Thoracic aorta (tissue), 2 donors: ENCODE results near the gene INSYN2A. TPM values are rescaled to one million over a fixed set of nuclear protein-coding genes. Genes with fewer than 3 reads are reported as not detected.

Source experiments
- ATAC-seq: fragments of 150-250 bp; one replicate; pipeline ENCODE4 v1.8.0; 2017; ENCODE audit warnings: low read depth; ENCODE audit not compliant: insufficient number of reproducible peaks, low FRiP score
- DNase-seq: peaks from one replicate; pipeline ENCODE4 v3.0.0-alpha.2; 2020; ENCODE audit warnings: low spot score
- H3K27ac ChIP-seq, 2 donors: fragments of 200-600 bp; sonication (generic); 1 replicate in 1 of 2; 2 replicates in 1 of 2; pipeline ENCODE4 v1.5.1; 2016; ENCODE audit warnings: mild to moderate bottlenecking in 2 of 2, moderate library complexity in 2 of 2
- H3K27me3 ChIP-seq: fragments of 200-600 bp; sonication (generic); replicated peaks from 2 replicates; pipeline ENCODE4 v1.6.0; 2016; ENCODE audit warnings: mild to moderate bottlenecking; ENCODE audit not compliant: insufficient read depth
- H3K36me3 ChIP-seq: fragments of 200-600 bp; sonication (generic); one replicate; pipeline ENCODE4 v1.5.1; 2016
- H3K4me1 ChIP-seq, 2 donors: fragments of 200-600 bp; sonication (generic); 1 replicate in 1 of 2; 2 replicates in 1 of 2; pipeline versions ENCODE4 v1.5.1 to v1.6.0; 2016; ENCODE audit warnings: low read depth in 2 of 2, mild to moderate bottlenecking in 1 of 2; ENCODE audit not compliant: control insufficient read depth in 1 of 2
- H3K4me3 ChIP-seq: fragments of 200-600 bp; sonication (generic); 2 replicates; pipeline ENCODE4 v1.5.1; 2016; ENCODE audit warnings: mild to moderate bottlenecking
- H3K9me3 ChIP-seq: fragments of 200-600 bp; sonication (generic); 2 replicates; pipeline ENCODE4 v1.5.1; 2016
- CTCF ChIP-seq: fragments of 200-600 bp; sonication (generic); IDR thresholded peaks from one replicate; pipeline ENCODE4 v1.5.1; 2019; ENCODE audit warnings: antibody characterized with exemption
- total RNA-seq, 2 donors: library from RNA; depleted of rRNA; stranded (reverse); fragments of >200 nt; gene quantifications; one replicate each; pipeline versions ENCODE4 v1.1.0 to v1.2.3, GENCODE V29; 2016

The INSYN2A gene
- under 1 TPM in 1 of 2 donors, not detected in 1; 0.35 TPM for total RNA-seq

GRCh38 chr10:127196282-127197153 is at the start of gene INSYN2A:
INSYN2A (minus strand) TSS chr10:127196591; CDS start chr10:127176395, 20,196 bp downstream.
- Histone ChIP-seq H3K27me3 (no peaks in the 10 kb centered on the region), H3K4me1 (peaks cover 12 to 16% of the 10 kb centered on the region in 2 donors), H3K36me3 (no peaks in the 10 kb centered on the region), H3K27ac (no peak within 1 kb of the TSS), H3K9me3 (no peaks in the 10 kb centered on the region), H3K4me3 (peak within 1 kb of the TSS; percentile 72)
- ATAC-seq: no peak
- DNase-seq: no peak
- no peak for TF ChIP-seq CTCF

- Histone ChIP-seq H3K36me3 (peaks cover 6% of the 10 kb centered on the region), H3K9me3 (no peaks in the 10 kb centered on the region), H3K27ac (no peak overlapping the region), H3K4me1 (no peaks in the 10 kb centered on the region), H3K4me3 (no peak overlapping the region), H3K27me3 (no peaks in the 10 kb centered on the region)
- ATAC-seq: no peak
- no peak for DNase-seq
- TF ChIP-seq CTCF: no peak
Observed at GRCh38 chr10:127245456-127245855, 49.1 kb upstream of the INSYN2A start.

GRCh38 chr10:127243490-127244272 is 47.3 kb upstream of the INSYN2A start:
- H3K4me1 ChIP-seq: no peaks in the 10 kb centered on the region
- no peaks in the 10 kb centered on the region for H3K9me3 ChIP-seq
- TF ChIP-seq CTCF: no peak
- ATAC-seq (no peak), DNase-seq (no peak)
- peaks cover 2% of the 10 kb centered on the region for H3K36me3 ChIP-seq
- H3K27me3 ChIP-seq: no peaks in the 10 kb centered on the region
- no peak overlapping the region for H3K27ac ChIP-seq
- H3K4me3 ChIP-seq: no peak overlapping the region

- ATAC-seq: no peak
- Histone ChIP-seq H3K27ac (no peak overlapping the region), H3K9me3 (no peaks in the 10 kb centered on the region), H3K4me1 (no peaks in the 10 kb centered on the region), H3K27me3 (no peaks in the 10 kb centered on the region), H3K36me3 (no peaks in the 10 kb centered on the region), H3K4me3 (no peak overlapping the region)
- TF ChIP-seq CTCF: no peak
- DNase-seq: no peak
Observed at GRCh38 chr10:127242914-127243313, 46.5 kb upstream of the INSYN2A start.

- Histone ChIP-seq H3K27ac (no peak overlapping the region), H3K36me3 (no peaks in the 10 kb centered on the region), H3K4me3 (no peak overlapping the region), H3K9me3 (no peaks in the 10 kb centered on the region), H3K27me3 (no peaks in the 10 kb centered on the region), H3K4me1 (no peaks in the 10 kb centered on the region)
- no peak for ATAC-seq
- TF ChIP-seq CTCF: no peak
- DNase-seq: no peak
Observed at GRCh38 chr10:127236266-127236665, 39.9 kb upstream of the INSYN2A start.
